Stimulated activated CD4-positive, alpha-beta T cell treated with anti-CD3 and anti-CD28 coated beads, TNF-alpha, amount 100 ng/mL, for 24 hours (primary cell): ENCODE data around the gene PARD3.

Experiments
- DNase-seq, 3 experiments: peaks; one replicate each; pipeline ENCODE4 v3.0.0-alpha.2; 2020; ENCODE audit warnings: low read depth in 3 of 3

The PARD3 gene

GRCh38 chr10:34505338-34505737, 309.8 kb downstream of the PARD3 start:
- DNase-seq = no peak

GRCh38 chr10:34504534-34504933, 310.6 kb downstream of the PARD3 start:
- no peak for DNase-seq

GRCh38 chr10:34503704-34504103, 311.4 kb downstream of the PARD3 start:
- DNase-seq = no peak

GRCh38 chr10:34499612-34500279, 315.4 kb downstream of the PARD3 start:
- no peak for DNase-seq

- DNase-seq = no peak
Observed at GRCh38 chr10:34498821-34499220, 316.3 kb downstream of the PARD3 start.

- DNase-seq = no peak
Observed at GRCh38 chr10:34495938-34496337, 319.2 kb downstream of the PARD3 start.

GRCh38 chr10:34494012-34494411, 321.1 kb downstream of the PARD3 start:
- no peak for DNase-seq

GRCh38 chr10:34492081-34492480, 323.0 kb downstream of the PARD3 start:
- no peak for DNase-seq

GRCh38 chr10:34491678-34492077, 323.4 kb downstream of the PARD3 start:
- DNase-seq = no peak

GRCh38 chr10:34489973-34490745, 324.9 kb downstream of the PARD3 start:
- no peak for DNase-seq

- no peak for DNase-seq
Observed at GRCh38 chr10:34489411-34489810, 325.7 kb downstream of the PARD3 start.

GRCh38 chr10:34488476-34489130, 326.5 kb downstream of the PARD3 start:
- DNase-seq = no peak

- no peak for DNase-seq
Observed at GRCh38 chr10:34486008-34486407, 329.1 kb downstream of the PARD3 start.

GRCh38 chr10:34484164-34484563, 330.9 kb downstream of the PARD3 start:
- no peak for DNase-seq

GRCh38 chr10:34480345-34480744, 334.8 kb downstream of the PARD3 start:
- DNase-seq = no peak

GRCh38 chr10:34479520-34480179, 335.4 kb downstream of the PARD3 start:
- DNase-seq = no peak

GRCh38 chr10:34477249-34477648, 337.8 kb downstream of the PARD3 start:
- DNase-seq = no peak

GRCh38 chr10:34476608-34477007, 338.5 kb downstream of the PARD3 start:
- DNase-seq = no peak

- no peak for DNase-seq
Observed at GRCh38 chr10:34475786-34476185, 339.3 kb downstream of the PARD3 start.

GRCh38 chr10:34475274-34475646, 339.8 kb downstream of the PARD3 start:
- DNase-seq = no peak

- no peak for DNase-seq
Observed at GRCh38 chr10:34474555-34475273, 340.4 kb downstream of the PARD3 start.

GRCh38 chr10:34474009-34474376, 341.1 kb downstream of the PARD3 start:
- no peak for DNase-seq
